CD4-positive, alpha-beta T cell treated with Interleukin-17A for 1 hour (primary cell): Measurements from ENCODE around the gene JPH4.
"Not testable (repeated sequence)": the region's sequence is repeated elsewhere in the genome, so short reads cannot be mapped to it uniquely, and the experiment has no call there.

ENCODE experiments used
- DNase-seq: peaks from one replicate; pipeline ENCODE4 v3.0.0-alpha.2; 2020

JPH4 gene

GRCh38 chr14:23578560-23579310 lies at the start of gene JPH4:
Gene JPH4, minus strand, starts transcription at chr14:23578790. Its CDS starts 1,337 bp downstream, at chr14:23577453.
- DNase-seq: no peak

GRCh38 chr14:23627961-23628360 lies 49.4 kb upstream of the JPH4 start:
- no peak for DNase-seq

- no peak for DNase-seq
Observed at GRCh38 chr14:23626946-23627345, 48.4 kb upstream of the JPH4 start.

- no peak for DNase-seq
Observed at GRCh38 chr14:23624830-23625404, 46.3 kb upstream of the JPH4 start.

GRCh38 chr14:23623962-23624361 lies 45.4 kb upstream of the JPH4 start:
- DNase-seq: no peak

- DNase-seq: no peak
Observed at GRCh38 chr14:23622990-23623389, 44.4 kb upstream of the JPH4 start.

GRCh38 chr14:23621932-23622730 lies 43.5 kb upstream of the JPH4 start:
- DNase-seq: no peak

GRCh38 chr14:23621204-23621931 lies 42.8 kb upstream of the JPH4 start:
- no peak for DNase-seq

GRCh38 chr14:23620177-23620702 lies 41.6 kb upstream of the JPH4 start:
- no peak for DNase-seq

- no peak for DNase-seq
Observed at GRCh38 chr14:23618415-23618988, 39.9 kb upstream of the JPH4 start.

- DNase-seq: no peak
Observed at GRCh38 chr14:23617539-23617938, 38.9 kb upstream of the JPH4 start.

- no peak for DNase-seq
Observed at GRCh38 chr14:23615856-23616255, 37.3 kb upstream of the JPH4 start.

- no peak for DNase-seq
Observed at GRCh38 chr14:23614395-23614828, 35.8 kb upstream of the JPH4 start.

GRCh38 chr14:23613242-23614070 lies 34.9 kb upstream of the JPH4 start:
- no peak for DNase-seq

GRCh38 chr14:23612802-23613201 lies 34.2 kb upstream of the JPH4 start:
- no peak for DNase-seq

- DNase-seq: no peak
Observed at GRCh38 chr14:23612354-23612732, 33.8 kb upstream of the JPH4 start.

- peak; percentile 6 for DNase-seq
Observed at GRCh38 chr14:23610815-23611289, 32.3 kb upstream of the JPH4 start.

- DNase-seq: peak; percentile 48
Observed at GRCh38 chr14:23610090-23610814, 31.7 kb upstream of the JPH4 start.

- not testable (repeated sequence) for DNase-seq
Observed at GRCh38 chr14:23609411-23610089, 31.0 kb upstream of the JPH4 start.

GRCh38 chr14:23609001-23609400 lies 30.4 kb upstream of the JPH4 start:
- DNase-seq: no peak
